ENCODE results near the gene CFAP97. TPM values are rescaled to one million over a fixed set of nuclear protein-coding genes. Genes with fewer than 3 reads are reported as not detected.
"Not testable (repeated sequence)": the region's sequence is repeated elsewhere in the genome, so short reads cannot be mapped to it uniquely, and the experiment has no call there.

CFAP97 gene
- total RNA-seq, 1 donor from 2014 or later = 27.5 TPM

GRCh38 chr4:185244763-185245162, 41.0 kb upstream of the CFAP97 start:
- H3K27ac Mint-ChIP-seq = no peak overlapping the region
- TF ChIP-seq CTCF (IDR thresholded peaks at IDR 0.05; ENCODE audit: unreplicated experiment) = no peak

GRCh38 chr4:185243879-185244278, 40.1 kb upstream of the CFAP97 start:
- peaks cover 2% of the 10 kb centered on the region for H3K4me1 Mint-ChIP-seq (ENCODE audit: low read depth)
- no peak for DNase-seq (ENCODE audit: low spot score, unreplicated experiment)
- H3K27me3 Mint-ChIP-seq = no peaks in the 10 kb centered on the region
- H3K36me3 Mint-ChIP-seq (ENCODE audit: insufficient read depth) = peaks cover 3% of the 10 kb centered on the region
- H3K9me3 Mint-ChIP-seq (ENCODE audit: low read depth) = peaks cover 3% of the 10 kb centered on the region
- no peak overlapping the region for H3K4me3 Mint-ChIP-seq (ENCODE audit: low read depth)
- TF ChIP-seq CTCF (IDR thresholded peaks at IDR 0.05; ENCODE audit: unreplicated experiment) = no peak
- no peak overlapping the region for H3K27ac Mint-ChIP-seq

More at GRCh38 chr4:185244763-185245162, 41.0 kb upstream of the CFAP97 start:
- Mint-ChIP-seq H3K9me3 (ENCODE audit: low read depth) (peaks cover 3% of the 10 kb centered on the region), H3K4me1 (ENCODE audit: low read depth) (peaks cover 2% of the 10 kb centered on the region), H3K27me3 (no peaks in the 10 kb centered on the region), H3K36me3 (ENCODE audit: insufficient read depth) (peaks cover 4% of the 10 kb centered on the region), H3K4me3 (ENCODE audit: low read depth) (no peak overlapping the region)
- no peak for DNase-seq (ENCODE audit: low spot score, unreplicated experiment)

GRCh38 chr4:185242749-185243533, 39.1 kb upstream of the CFAP97 start:
- TF ChIP-seq CTCF (IDR thresholded peaks at IDR 0.05; ENCODE audit: unreplicated experiment) = no peak
- Mint-ChIP-seq H3K9me3 (ENCODE audit: low read depth) (peaks cover 10% of the 10 kb centered on the region), H3K4me3 (ENCODE audit: low read depth) (no peak overlapping the region), H3K36me3 (ENCODE audit: insufficient read depth) (peaks cover 13% of the 10 kb centered on the region), H3K4me1 (ENCODE audit: low read depth) (peaks cover 5% of the 10 kb centered on the region), H3K27ac (peak overlapping the region; percentile 72), H3K27me3 (no peaks in the 10 kb centered on the region)
- no peak for DNase-seq (ENCODE audit: low spot score, unreplicated experiment)

GRCh38 chr4:185240486-185240885, 36.7 kb upstream of the CFAP97 start:
- H3K27ac Mint-ChIP-seq; H3K4me3 Mint-ChIP-seq (ENCODE audit: low read depth); H3K27me3 Mint-ChIP-seq; H3K9me3 Mint-ChIP-seq (ENCODE audit: low read depth); DNase-seq (ENCODE audit: low spot score, unreplicated experiment): not testable (repeated sequence)
- peaks cover 23% of the 10 kb centered on the region for H3K4me1 Mint-ChIP-seq (ENCODE audit: low read depth)
- H3K36me3 Mint-ChIP-seq (ENCODE audit: insufficient read depth) = peaks cover 13% of the 10 kb centered on the region

- DNase-seq (ENCODE audit: low spot score, unreplicated experiment) = no peak
- no peak overlapping the region for H3K27ac Mint-ChIP-seq
- H3K4me3 Mint-ChIP-seq (ENCODE audit: low read depth) = no peak overlapping the region
- TF ChIP-seq CTCF (IDR thresholded peaks at IDR 0.05; ENCODE audit: unreplicated experiment) = no peak
- H3K4me1 Mint-ChIP-seq (ENCODE audit: low read depth) = peaks cover 24% of the 10 kb centered on the region
- H3K9me3 Mint-ChIP-seq (ENCODE audit: low read depth) = peaks cover 10% of the 10 kb centered on the region
- no peaks in the 10 kb centered on the region for H3K27me3 Mint-ChIP-seq
- peaks cover 13% of the 10 kb centered on the region for H3K36me3 Mint-ChIP-seq (ENCODE audit: insufficient read depth)
These were observed 35.0 kb upstream of the CFAP97 start for GRCh38 chr4:185238750-185239149.

GRCh38 chr4:185238215-185238681, 34.4 kb upstream of the CFAP97 start:
- Mint-ChIP-seq H3K36me3 (ENCODE audit: insufficient read depth) (peaks cover 13% of the 10 kb centered on the region), H3K27me3 (no peaks in the 10 kb centered on the region), H3K4me3 (ENCODE audit: low read depth) (no peak overlapping the region), H3K27ac (no peak overlapping the region), H3K9me3 (ENCODE audit: low read depth) (peaks cover 10% of the 10 kb centered on the region), H3K4me1 (ENCODE audit: low read depth) (peaks cover 22% of the 10 kb centered on the region)
- no peak for DNase-seq (ENCODE audit: low spot score, unreplicated experiment)
- no peak for TF ChIP-seq CTCF (IDR thresholded peaks at IDR 0.05; ENCODE audit: unreplicated experiment)
